ENCODE data around the gene GP2.
A peak's percentile ranks its signal among the peaks of the same experiment; 100 is the strongest.

Gene GP2

DNA sequence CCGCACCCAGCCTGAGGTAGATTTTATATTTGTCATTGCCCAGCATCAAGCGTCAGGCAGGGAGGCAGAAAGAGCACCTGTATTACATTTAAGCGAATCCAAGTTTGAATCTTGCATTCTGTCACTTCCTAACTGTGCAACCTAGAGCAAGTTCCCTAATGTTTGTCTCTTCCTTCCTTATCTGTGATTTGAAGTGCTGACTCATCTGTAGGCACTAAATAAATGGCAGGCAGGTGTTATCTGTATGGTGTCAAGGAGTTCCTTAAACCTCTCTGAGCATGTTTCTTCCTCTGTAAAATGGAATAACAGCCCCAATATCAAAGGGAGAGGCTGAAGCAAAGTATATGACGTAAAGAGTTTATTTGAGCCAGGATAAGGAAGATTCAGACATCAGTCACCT lies 24.3 kb downstream of the GP2 start:
- no peak for DNase-seq

DNA sequence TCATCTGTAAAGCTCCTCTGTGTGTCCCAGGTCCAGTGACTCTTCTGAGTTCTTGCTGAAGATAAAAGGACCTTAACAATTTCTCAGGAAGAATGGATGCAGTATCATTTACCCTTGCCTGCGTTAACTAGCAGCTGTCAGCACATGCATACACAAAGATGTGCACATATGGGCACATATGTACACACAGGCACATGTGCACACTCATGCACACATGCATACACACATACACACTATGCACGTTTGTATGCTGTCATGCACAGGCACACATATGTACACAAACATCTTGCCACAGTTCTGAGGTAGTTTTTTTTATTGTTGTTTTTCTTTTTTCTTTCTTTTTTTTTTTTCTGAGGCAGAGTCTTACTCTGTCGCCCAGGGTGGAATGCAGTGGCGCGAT lies 24.9 kb downstream of the GP2 start:
- no peak for DNase-seq

DNA sequence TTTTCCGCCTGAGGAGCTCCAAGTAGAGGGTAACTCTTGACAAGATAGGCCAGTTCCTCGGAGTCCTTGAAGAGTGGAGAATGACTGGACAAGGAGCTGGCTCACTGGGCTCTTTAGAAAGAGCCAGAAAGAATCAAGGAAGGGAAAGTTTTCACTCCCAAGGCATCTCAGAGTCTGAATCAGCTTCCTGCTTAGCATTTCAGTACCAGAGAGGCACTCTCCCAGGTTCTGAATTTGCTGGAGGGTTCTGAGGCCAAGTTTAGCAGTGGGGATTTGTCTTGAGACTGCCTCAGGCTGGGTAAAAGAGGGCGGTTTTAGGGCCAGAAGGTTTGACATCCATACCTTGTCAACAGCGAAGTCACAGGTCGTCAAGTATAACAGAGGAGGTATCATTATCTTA lies 25.5 kb downstream of the GP2 start:
- no peak for DNase-seq

DNA sequence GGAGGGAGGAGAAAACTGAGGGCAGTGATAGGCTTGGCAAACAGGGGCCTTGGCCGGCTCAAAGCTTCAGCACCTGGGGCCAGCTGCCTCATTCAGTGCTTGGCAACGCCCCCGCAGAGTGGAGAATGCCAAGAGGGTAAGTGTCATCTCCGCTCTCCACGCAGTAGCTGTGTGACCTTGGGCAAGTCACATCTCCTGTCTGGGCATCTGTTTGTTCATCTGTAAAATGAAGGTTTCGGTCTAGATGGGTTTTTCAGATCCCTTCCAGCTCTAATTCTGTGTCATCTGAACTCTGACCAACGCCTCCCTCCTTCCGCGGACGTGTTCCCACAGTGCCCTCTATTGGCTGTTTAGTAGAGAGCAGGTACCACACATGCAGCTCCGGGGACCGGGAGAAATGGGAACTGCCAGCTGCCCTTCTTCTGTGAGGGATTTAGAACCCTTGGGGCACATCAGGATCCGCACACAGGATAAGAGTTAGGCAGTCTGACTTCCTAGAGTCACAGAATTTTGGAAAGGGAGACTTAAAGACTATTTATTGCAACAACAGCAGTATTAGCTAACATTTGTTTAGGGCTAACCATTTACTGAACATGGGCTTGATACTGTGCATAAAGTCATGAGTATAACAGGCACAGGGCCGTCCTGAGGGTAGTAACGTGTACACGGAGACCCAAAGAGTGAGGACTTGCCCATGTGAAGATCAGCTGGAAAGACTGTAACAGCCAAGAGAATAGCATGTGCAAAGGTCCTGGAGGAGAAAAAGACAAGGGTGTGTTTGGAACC lies 26.8 kb downstream of the GP2 start:
- DNase-seq: peak; percentile 27

DNA sequence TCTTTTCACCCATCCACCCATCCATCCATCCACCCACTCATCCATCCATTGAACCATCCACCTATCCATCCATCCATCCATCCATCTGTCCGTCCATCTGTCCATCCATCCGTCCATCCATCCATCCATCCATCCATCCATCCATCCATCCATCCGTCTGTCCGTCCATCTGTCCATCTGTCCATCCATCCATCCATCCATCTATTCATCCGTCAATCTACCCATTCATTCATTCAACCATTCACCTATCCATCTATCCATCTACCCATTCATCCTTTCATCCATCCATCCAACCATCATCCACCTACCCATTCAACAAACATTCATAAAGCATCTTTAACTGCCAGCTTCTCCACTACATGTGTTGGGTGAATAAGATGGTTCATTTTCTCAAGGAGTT lies 28.9 kb downstream of the GP2 start:
- no peak for DNase-seq

DNA sequence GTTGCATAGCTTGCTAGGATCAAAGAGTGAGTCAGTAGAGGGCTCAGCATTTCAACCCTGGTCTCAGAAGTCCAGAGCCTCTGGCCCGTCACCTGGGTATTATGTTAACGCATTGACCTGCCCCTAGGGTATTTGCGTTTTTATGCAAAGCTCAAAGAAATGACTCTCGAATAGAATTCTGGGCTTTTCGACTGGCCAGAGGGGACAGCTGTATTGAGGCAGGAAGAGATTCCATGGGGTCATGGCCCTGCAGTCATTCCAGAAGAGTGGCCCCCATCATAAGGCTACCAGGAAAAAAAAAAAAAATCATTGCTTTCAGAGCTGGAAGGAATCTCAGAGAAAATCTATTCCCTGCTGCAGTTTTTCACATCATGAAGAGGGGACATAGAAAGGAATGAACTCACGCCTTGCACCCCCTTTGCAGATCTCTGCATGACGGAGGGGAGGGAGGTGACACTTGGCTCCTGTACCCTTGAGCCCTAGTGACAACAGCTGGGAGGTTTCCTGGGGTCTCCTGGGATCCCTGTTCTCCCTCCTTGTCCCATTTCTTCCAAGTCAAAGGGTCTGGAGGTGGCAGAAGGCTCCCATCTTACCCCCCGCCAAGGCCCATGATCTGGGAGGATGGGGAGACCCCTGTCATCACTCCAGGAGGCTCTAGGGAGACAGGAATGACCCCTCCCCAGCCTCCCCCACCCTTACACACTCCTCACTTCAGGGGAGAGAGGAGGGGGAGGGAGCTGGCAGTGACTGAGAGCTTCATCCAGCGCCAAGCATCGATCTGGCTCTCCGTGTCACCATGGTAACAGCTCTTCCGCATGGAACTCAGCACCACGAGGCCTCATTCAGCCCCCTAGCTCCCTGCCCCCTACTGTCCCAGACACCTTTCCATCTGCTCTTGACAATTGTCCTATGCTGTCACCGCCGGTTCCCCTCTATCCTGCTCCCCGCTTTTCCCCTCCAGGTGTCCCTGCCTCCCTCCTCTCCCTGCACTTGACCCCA lies 35.8 kb downstream of the GP2 start:
- no peak for DNase-seq

DNA sequence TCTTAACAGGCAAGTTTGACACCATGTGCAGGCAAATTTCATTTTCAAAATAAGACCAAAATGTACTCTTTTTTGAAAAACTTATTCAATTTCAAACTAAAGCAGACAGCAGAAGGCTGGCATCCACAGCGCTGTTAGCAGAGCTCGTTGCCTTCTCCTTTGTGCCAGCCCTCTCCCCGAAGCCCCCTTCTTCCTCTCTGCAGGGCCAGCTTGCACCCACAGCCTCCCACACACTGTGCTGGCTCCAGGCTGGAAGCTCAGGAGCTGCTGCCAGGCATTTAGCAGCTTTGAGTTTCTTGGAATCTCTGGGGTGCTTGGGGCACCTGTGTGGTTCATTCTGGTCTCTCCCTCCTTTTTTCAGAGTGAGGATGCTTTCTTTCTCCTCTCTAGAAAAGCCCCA lies 37.7 kb downstream of the GP2 start:
- no peak for DNase-seq

DNA sequence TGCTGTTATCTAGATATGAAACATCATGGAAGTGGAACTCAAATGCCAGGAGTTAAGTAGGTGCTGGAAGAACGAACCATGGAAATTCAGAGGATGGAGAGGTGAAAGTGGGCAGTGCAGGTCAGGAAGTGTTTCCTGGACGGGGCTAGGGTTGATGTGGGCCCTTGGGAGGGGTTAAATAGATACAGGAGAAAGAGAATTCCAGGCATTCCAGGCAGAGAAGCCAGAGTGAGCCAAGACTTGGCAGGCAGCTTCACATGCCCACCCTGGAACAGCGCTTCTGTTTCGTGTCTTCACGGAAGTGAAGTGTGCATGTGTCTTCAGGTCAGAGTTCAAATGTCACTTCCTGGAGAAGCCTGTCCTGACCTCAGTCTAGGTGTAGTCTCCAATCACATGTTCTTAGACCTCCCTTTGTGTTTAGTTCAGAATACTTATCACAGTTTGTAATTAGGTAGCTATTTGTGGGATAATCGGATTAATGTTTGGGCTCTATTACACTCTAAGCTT lies 41.3 kb downstream of the GP2 start:
- no peak for DNase-seq

DNA sequence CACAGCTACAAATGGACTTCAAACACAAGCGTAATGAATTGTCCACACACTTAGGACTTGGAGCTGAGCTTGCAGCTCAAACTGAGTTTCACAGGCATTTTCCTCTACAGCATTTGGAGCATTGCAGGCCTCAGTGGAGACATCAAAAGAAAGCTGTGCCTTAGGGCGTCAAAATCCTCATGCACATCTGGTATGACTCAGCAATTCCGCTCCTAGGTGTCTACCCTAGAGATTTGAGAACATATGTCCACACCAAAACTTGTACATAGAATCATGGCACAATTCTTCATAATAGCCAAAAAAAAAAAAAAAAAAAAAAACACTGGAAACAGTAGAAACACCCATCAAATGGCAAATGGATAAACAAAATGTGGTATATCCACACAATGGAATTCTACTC lies 47.1 kb downstream of the GP2 start:
- DNase-seq: no peak

DNA sequence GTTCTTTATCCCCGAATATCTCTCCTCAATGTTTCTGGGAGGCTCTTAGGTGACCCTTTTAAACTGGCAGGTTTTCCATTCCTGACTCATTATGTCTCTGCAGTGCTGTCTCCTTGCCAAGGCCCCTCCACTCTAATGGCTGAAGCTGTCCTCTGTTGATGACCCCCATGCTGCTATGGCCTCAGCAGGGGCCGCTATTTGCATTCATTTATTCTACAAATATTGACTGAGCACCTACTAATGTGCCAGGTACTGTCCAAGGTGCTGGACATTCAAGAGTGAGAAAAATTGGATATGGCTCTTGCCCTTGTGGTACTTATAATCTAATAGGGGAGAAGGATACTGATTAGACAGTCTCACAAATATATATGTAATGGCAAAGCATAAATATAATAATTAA lies 55.4 kb downstream of the GP2 start:
- DNase-seq: no peak

DNA sequence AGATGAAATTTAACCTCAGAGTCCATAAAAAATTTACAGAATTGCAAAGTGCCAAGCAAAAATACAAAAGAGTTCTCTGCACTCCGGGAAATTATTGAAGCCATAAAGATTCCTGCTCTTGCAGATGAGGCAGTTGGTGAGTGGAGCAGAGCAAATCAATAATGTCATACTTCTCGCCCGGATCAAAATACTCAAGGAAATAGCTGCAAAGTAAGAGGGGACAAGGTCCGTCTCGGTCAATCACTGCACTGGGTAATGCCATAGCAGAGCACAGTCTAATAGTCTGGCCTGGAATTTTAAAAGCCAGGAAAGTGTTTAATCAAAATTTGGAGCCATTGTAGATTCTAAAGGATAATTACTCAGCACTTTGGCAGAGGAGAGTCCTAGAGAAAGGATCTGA lies 58.9 kb downstream of the GP2 start:
- DNase-seq: no peak

DNA sequence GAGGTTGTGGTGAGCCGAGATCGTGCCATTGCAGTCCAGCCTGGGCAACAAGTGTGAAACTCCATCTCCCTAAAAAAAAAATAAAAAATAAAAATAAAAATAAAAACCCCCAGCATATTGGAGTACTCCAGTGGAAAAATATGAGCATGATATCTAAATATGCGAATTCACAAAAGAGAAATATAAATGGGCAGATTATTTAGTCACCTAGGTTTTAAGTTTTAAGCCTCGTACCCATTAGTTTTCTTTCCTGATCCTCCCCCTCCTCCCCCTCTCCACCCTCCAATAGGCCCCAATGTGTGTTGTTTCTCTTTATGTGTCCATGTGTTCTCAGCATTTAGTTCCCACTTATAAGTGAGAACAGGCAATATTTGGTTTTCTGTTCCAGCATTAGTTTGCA lies 62.3 kb downstream of the GP2 start:
- no peak for DNase-seq

DNA sequence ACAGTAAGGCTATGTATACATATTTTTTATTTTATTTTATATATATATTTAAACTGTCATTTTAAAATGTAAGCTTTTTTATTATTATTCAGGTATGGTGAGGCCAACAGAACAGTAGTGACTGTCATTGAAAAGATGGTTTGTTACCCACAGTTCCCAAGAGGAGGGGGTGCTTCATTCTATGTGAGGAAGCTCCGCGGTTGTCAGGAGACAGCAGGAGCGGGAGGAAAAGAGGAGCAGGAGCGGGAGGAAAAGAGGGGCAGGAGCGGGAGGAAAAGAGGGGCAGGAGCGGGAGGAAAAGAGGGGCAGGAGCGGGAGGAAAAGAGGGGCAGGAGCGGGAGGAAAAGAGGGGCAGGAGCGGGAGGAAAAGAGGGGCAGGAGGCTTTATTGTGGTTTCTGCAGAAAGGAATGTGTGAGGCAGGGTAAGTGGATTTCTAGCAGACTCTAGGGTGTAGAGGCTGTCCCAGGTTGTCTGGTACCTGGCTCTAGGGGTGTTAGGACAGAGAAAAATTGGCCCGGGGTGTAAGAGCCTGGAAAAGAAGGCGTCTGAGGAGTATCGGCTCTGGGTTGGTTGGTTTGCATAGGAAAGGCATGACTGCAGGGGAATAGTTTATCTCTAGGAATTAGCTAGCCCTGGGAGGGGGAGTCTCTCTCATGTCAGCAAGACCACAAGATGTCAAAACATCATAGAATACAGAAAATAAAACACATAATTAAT lies 64.0 kb downstream of the GP2 start:
- DNase-seq: no peak

DNA sequence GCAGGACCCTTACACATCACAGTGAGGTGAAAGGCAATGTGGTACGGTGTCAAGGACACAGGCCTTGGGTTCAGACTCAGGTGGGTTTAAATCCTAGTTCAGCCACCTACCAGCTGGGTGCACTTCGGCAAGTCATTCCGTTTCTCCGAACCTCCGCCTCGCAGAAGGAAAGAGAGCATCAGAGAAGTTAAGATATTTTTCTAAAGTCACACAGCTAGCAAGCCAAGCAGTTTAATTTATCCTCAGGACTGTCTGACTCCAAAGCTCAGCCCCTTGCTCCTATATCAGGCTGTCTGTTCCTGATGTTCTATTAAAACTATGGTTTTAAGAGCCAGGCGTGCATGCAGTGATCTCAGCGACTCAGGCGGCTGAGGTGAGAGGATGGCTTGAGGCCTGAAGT lies 65.1 kb downstream of the GP2 start:
- DNase-seq: no peak

DNA sequence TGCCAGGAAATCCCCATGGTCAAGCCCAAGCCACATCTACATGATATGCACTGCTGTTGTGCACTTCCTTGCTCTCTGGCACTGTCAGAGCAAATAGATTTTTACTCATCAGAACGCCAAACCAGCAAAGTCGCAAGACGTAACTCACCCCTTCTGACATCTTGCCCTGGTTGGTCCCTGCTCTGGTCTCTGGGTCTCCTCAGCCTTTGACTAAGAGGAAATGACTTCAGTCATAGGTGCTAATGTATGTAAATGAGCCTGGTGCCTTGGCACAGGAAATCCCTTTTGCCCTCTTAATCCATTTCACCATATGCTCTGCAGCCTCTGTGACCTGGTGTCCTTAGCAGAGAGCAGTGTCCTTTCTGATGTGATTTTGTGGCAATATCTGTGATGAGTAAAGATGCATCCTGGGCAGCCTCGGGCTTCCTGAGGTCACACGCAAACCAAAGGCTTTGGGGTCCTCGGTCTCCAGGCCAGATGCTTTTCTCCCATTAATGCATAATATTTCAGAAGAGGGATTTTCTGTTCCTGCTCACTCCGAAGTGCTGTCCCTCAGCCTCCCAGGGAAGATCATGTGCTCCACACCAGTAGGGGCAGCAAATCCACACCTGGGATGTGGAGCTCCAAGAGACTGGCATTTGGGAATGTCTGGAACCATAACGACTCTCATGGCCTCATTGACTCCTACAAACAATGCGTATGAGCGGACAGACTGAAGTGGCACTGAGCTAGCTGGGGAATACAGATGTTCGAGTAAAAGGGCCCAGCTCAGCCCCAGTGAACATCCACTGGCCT lies 66.9 kb downstream of the GP2 start:
- no peak for DNase-seq

Measured in NCI-H526 treated with DMSO at 0.1 percent for 48 hours (cell line).